Activated T-helper 9 cell treated with anti-CD3 and anti-CD28 coated beads, Interleukin-2, amount 50 U/mL, for 16 hours (primary cell): ENCODE results near the gene RPTOR.
"Not testable (repeated sequence)": the region's sequence is repeated elsewhere in the genome, so short reads cannot be mapped to it uniquely, and the experiment has no call there.

ENCODE experiments used
- DNase-seq: peaks from one replicate; pipeline ENCODE4 v3.0.0-alpha.2; 2020; ENCODE audit warnings: low read depth

Gene RPTOR

GRCh38 chr17:80720610-80721577 lies 176.3 kb downstream of the RPTOR start:
- DNase-seq = peak; percentile 62

- no peak for DNase-seq
Observed at GRCh38 chr17:80722661-80723060, 178.0 kb downstream of the RPTOR start.

GRCh38 chr17:80724775-80725266 lies 180.2 kb downstream of the RPTOR start:
- DNase-seq = no peak

- no peak for DNase-seq
Observed at GRCh38 chr17:80725517-80725916, 180.9 kb downstream of the RPTOR start.

GRCh38 chr17:80726558-80727408 lies 182.1 kb downstream of the RPTOR start:
- DNase-seq = no peak

GRCh38 chr17:80727409-80727755 lies 182.7 kb downstream of the RPTOR start:
- no peak for DNase-seq

GRCh38 chr17:80729016-80729415 lies 184.4 kb downstream of the RPTOR start:
- DNase-seq = no peak

GRCh38 chr17:80729761-80730160 lies 185.1 kb downstream of the RPTOR start:
- no peak for DNase-seq

GRCh38 chr17:80730739-80731138 lies 186.1 kb downstream of the RPTOR start:
- DNase-seq = no peak

GRCh38 chr17:80731323-80731722 lies 186.7 kb downstream of the RPTOR start:
- DNase-seq = no peak

GRCh38 chr17:80732268-80732667 lies 187.6 kb downstream of the RPTOR start:
- DNase-seq = no peak

GRCh38 chr17:80737106-80738019 lies 192.7 kb downstream of the RPTOR start:
- DNase-seq = no peak

- DNase-seq = no peak
Observed at GRCh38 chr17:80738020-80738808, 193.6 kb downstream of the RPTOR start.

- no peak for DNase-seq
Observed at GRCh38 chr17:80738987-80739730, 194.5 kb downstream of the RPTOR start.

- no peak for DNase-seq
Observed at GRCh38 chr17:80740141-80740540, 195.5 kb downstream of the RPTOR start.

GRCh38 chr17:80742091-80742490 lies 197.5 kb downstream of the RPTOR start:
- no peak for DNase-seq

- no peak for DNase-seq
Observed at GRCh38 chr17:80742581-80743180, 198.0 kb downstream of the RPTOR start.

- DNase-seq = no peak
Observed at GRCh38 chr17:80743181-80743771, 198.6 kb downstream of the RPTOR start.

GRCh38 chr17:80743973-80744372 lies 199.3 kb downstream of the RPTOR start:
- not testable (repeated sequence) for DNase-seq
